HFFc6 (cell line): ENCODE results near the gene SERPINA5. TPM values are rescaled to one million over a fixed set of nuclear protein-coding genes. Genes with fewer than 3 reads are reported as not detected.
"Not testable (repeated sequence)": the region's sequence is repeated elsewhere in the genome, so short reads cannot be mapped to it uniquely, and the experiment has no call there.

Source experiments
- DNase-seq: peaks from one replicate; pipeline ENCODE4 v3.0.0-alpha.2; 2018
- H3K27ac Mint-ChIP-seq: 2 replicates; pipeline ENCODE4 v1.8.0; 2020; ENCODE audit warnings: mild to moderate bottlenecking, mixed read lengths
- H3K27me3 Mint-ChIP-seq: 2 replicates; pipeline ENCODE4 v1.8.0; 2021; ENCODE audit warnings: mild to moderate bottlenecking, moderate library complexity, mixed read lengths; ENCODE audit not compliant: insufficient read depth
- H3K36me3 Mint-ChIP-seq: 2 replicates; pipeline ENCODE4 v1.8.0; 2021; ENCODE audit warnings: low read depth, mixed read lengths
- H3K4me1 Mint-ChIP-seq: 2 replicates; pipeline ENCODE4 v1.8.0; 2020; ENCODE audit warnings: low read depth, mixed read lengths
- H3K4me3 Mint-ChIP-seq: 2 replicates; pipeline ENCODE4 v1.8.0; 2020; ENCODE audit warnings: mild to moderate bottlenecking, moderate library complexity, mixed read lengths
- H3K9me3 Mint-ChIP-seq: 2 replicates; pipeline ENCODE4 v1.8.0; 2020; ENCODE audit warnings: mild to moderate bottlenecking, mixed read lengths
- CTCF ChIP-seq: fragments of 200-600 bp; sonication (generic); IDR thresholded peaks from 2 replicates; pipeline ENCODE4 v1.5.0; 2021; ENCODE audit warnings: antibody characterized with exemption, mild to moderate bottlenecking
- total RNA-seq, 6 experiments: library from RNA; stranded (reverse); fragmentation: NEBNext Ultra II Directional; extraction: Animal tissue kit (Norgen Biotek cat#: 25700); gene quantifications; 2 replicates in 1 of 6; 3 replicates in 5 of 6; pipeline ENCODE4 v1.2.3, GENCODE V29; 2021

SERPINA5 gene
- total RNA-seq, 6 experiments from 2014 or later = not detected

GRCh38 chr14:94573475-94574277, 7.5 kb upstream of the SERPINA5 start:
- Mint-ChIP-seq H3K27ac (no peak overlapping the region), H3K27me3 (no peaks in the 10 kb centered on the region; the same call in 1 of the 2 replicates), H3K9me3 (peaks cover 45% of the 10 kb centered on the region), H3K36me3 (no peaks in the 10 kb centered on the region; the same call in none of the 2 replicates), H3K4me3 (no peak overlapping the region), H3K4me1 (no peaks in the 10 kb centered on the region)
- DNase-seq = no peak
- no peak for TF ChIP-seq CTCF

GRCh38 chr14:94574336-94574735, 6.9 kb upstream of the SERPINA5 start:
- Mint-ChIP-seq H3K36me3 (no peaks in the 10 kb centered on the region; the same call in 1 of the 2 replicates), H3K4me1 (no peaks in the 10 kb centered on the region), H3K27ac (no peak overlapping the region), H3K27me3 (no peaks in the 10 kb centered on the region; the same call in 1 of the 2 replicates), H3K9me3 (peaks cover 45% of the 10 kb centered on the region), H3K4me3 (no peak overlapping the region)
- TF ChIP-seq CTCF = no peak
- DNase-seq = no peak

GRCh38 chr14:94575730-94576585, 5.3 kb upstream of the SERPINA5 start:
- no peak for TF ChIP-seq CTCF
- Mint-ChIP-seq H3K27me3 (no peaks in the 10 kb centered on the region; the same call in 1 of the 2 replicates), H3K4me1 (no peaks in the 10 kb centered on the region), H3K36me3 (no peaks in the 10 kb centered on the region; the same call in 1 of the 2 replicates), H3K9me3 (peaks cover 48% of the 10 kb centered on the region), H3K27ac (no peak overlapping the region), H3K4me3 (no peak overlapping the region)
- no peak for DNase-seq

- not testable (repeated sequence) for H3K27ac Mint-ChIP-seq
Measured at GRCh38 chr14:94577472-94577871, 3.8 kb upstream of the SERPINA5 start.

GRCh38 chr14:94578712-94579111, 2.5 kb upstream of the SERPINA5 start:
- H3K4me1 Mint-ChIP-seq = no peaks in the 10 kb centered on the region
- H3K27ac Mint-ChIP-seq = no peak overlapping the region
- no peak for DNase-seq
- no peak overlapping the region for H3K4me3 Mint-ChIP-seq
- no peaks in the 10 kb centered on the region; the same call in 1 of the 2 replicates for H3K27me3 Mint-ChIP-seq
- TF ChIP-seq CTCF = no peak
- H3K36me3 Mint-ChIP-seq = peaks cover 4% of the 10 kb centered on the region; the same call in 1 of the 2 replicates
- peaks cover 54% of the 10 kb centered on the region for H3K9me3 Mint-ChIP-seq

More at GRCh38 chr14:94577472-94577871, 3.8 kb upstream of the SERPINA5 start:
- H3K27me3 Mint-ChIP-seq, DNase-seq, H3K4me1 Mint-ChIP-seq, H3K36me3 Mint-ChIP-seq, H3K4me3 Mint-ChIP-seq: not testable (repeated sequence)
- peaks cover 54% of the 10 kb centered on the region for H3K9me3 Mint-ChIP-seq
